Right hindlimb (tissue), 1 donor: ENCODE results near the gene COA1.
"Not testable (repeated sequence)": the region's sequence is repeated elsewhere in the genome, so short reads cannot be mapped to it uniquely, and the experiment has no call there.

Experiments used
- DNase-seq: peaks from one replicate; pipeline ENCODE4 v3.0.0-alpha.2; 2018

COA1 gene

GRCh38 chr7:43726466-43726865, 2.9 kb downstream of the COA1 start:
- DNase-seq = no peak

GRCh38 chr7:43725251-43725650, 4.1 kb downstream of the COA1 start:
- DNase-seq = no peak

GRCh38 chr7:43723007-43723341, 6.3 kb downstream of the COA1 start:
- no peak for DNase-seq

- no peak for DNase-seq
Measured at GRCh38 chr7:43721193-43721806, 8.0 kb downstream of the COA1 start.

- no peak for DNase-seq
Measured at GRCh38 chr7:43716598-43716997, 12.7 kb downstream of the COA1 start.

GRCh38 chr7:43715966-43716365, 13.4 kb downstream of the COA1 start:
- DNase-seq = not testable (repeated sequence)

GRCh38 chr7:43711503-43711902, 17.8 kb downstream of the COA1 start:
- no peak for DNase-seq

GRCh38 chr7:43708055-43708454, 21.3 kb downstream of the COA1 start:
- not testable (repeated sequence) for DNase-seq

- DNase-seq = no peak
Measured at GRCh38 chr7:43703573-43703972, 25.8 kb downstream of the COA1 start.

GRCh38 chr7:43702974-43703373, 26.3 kb downstream of the COA1 start:
- no peak for DNase-seq

GRCh38 chr7:43701929-43702328, 27.4 kb downstream of the COA1 start:
- no peak for DNase-seq

GRCh38 chr7:43701500-43701854, 27.8 kb downstream of the COA1 start:
- no peak for DNase-seq

GRCh38 chr7:43700646-43701499, 28.4 kb downstream of the COA1 start:
- no peak for DNase-seq

- DNase-seq = no peak
Measured at GRCh38 chr7:43700059-43700501, 29.2 kb downstream of the COA1 start.

GRCh38 chr7:43698460-43699255, 30.7 kb downstream of the COA1 start:
- DNase-seq = no peak

GRCh38 chr7:43697690-43698089, 31.6 kb downstream of the COA1 start:
- DNase-seq = no peak

- DNase-seq = no peak
Measured at GRCh38 chr7:43695365-43695764, 34.0 kb downstream of the COA1 start.

- DNase-seq = no peak
Measured at GRCh38 chr7:43694399-43694748, 34.9 kb downstream of the COA1 start.

- no peak for DNase-seq
Measured at GRCh38 chr7:43693687-43694398, 35.5 kb downstream of the COA1 start.

GRCh38 chr7:43692582-43693373, 36.5 kb downstream of the COA1 start:
- DNase-seq = no peak

GRCh38 chr7:43691611-43692010, 37.7 kb downstream of the COA1 start:
- no peak for DNase-seq

GRCh38 chr7:43689115-43689514, 40.2 kb downstream of the COA1 start:
- no peak for DNase-seq
